ENCODE results near the gene CLSTN2. TPM values are rescaled to one million over a fixed set of nuclear protein-coding genes. Genes with fewer than 3 reads are reported as not detected.

CLSTN2 gene
- total and polyA plus RNA-seq, 10 donors = 0.02 to 0.22 (median 0.13) TPM; not detected in 1

DNA sequence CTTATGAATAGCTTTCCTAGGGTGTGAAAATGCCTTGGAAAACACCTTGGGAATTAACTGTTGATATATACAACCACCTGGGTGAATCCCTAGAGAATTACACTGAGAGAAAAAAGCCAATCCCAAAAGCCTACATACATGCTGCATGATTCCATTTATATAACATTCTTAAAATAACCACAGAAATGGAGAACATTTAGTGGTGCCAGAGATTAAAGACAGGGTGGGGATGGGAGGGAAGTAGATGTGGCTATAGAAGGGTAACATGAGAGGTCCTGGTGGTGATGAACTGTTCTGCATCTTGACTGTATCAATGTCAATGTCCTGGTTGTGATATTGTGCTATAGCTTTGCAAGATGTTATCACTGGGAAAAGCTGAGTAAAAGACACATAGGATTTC is 291.0 kb downstream of the CLSTN2 start:
- no peak overlapping the region for H3K27ac ChIP-seq
- H3K4me1 ChIP-seq = no peaks in the 10 kb centered on the region

DNA sequence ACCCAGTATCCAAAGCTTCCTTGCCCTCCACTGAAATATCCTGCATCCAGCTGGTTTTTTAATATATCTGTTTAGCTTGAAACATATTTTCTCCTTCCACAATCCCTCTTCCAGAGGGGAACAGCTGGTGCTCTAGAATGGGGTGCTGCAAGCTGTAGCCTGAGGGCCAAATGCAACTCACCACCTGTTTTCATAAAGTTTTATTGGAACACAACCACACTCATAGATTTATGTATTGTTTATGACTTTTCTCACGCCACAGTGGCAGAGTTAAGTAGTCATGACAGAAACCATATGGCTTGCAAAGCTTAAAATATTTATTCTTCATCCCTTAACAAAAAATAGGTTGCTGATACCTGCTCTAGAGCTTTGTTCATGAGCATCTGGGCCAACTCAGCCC is 298.7 kb downstream of the CLSTN2 start:
- no peaks in the 10 kb centered on the region for H3K27me3 ChIP-seq (replicated peaks in 1 of 7)
- H3K9me3 ChIP-seq = peaks cover 0 to 6% (median 0%) of the 10 kb centered on the region in 8 donors
- intact Hi-C loops (cut with DNase I; ENCODE audit: low total_unique reads) = no loop called here
- DNase-seq = no peak
- no peaks in the 10 kb centered on the region for H3K4me1 ChIP-seq
- no peaks in the 10 kb centered on the region for H3K36me3 ChIP-seq
- TF ChIP-seq, protein P1, sequence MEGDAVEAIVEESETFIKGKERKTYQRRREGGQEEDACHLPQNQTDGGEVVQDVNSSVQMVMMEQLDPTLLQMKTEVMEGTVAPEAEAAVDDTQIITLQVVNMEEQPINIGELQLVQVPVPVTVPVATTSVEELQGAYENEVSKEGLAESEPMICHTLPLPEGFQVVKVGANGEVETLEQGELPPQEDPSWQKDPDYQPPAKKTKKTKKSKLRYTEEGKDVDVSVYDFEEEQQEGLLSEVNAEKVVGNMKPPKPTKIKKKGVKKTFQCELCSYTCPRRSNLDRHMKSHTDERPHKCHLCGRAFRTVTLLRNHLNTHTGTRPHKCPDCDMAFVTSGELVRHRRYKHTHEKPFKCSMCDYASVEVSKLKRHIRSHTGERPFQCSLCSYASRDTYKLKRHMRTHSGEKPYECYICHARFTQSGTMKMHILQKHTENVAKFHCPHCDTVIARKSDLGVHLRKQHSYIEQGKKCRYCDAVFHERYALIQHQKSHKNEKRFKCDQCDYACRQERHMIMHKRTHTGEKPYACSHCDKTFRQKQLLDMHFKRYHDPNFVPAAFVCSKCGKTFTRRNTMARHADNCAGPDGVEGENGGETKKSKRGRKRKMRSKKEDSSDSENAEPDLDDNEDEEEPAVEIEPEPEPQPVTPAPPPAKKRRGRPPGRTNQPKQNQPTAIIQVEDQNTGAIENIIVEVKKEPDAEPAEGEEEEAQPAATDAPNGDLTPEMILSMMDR (IDR thresholded peaks at IDR 0.05 in 8 of 11, conservative IDR thresholded peaks at IDR 0.05 in 3 of 11) = no peak
- TF ChIP-seq POLR2A (IDR thresholded peaks at IDR 0.05) (no peak), POLR2AphosphoS5 (IDR thresholded peaks at IDR 0.05) (no peak)
- 63 to 77% (median 71%) methylated on average over 1 of the region's 1 CpG for WGBS, 5 donors
- no peak overlapping the region for H3K4me3 ChIP-seq
- H3K27ac ChIP-seq = no peak overlapping the region

More for the DNA sequence above, 291.0 kb downstream of the CLSTN2 start:
- no peaks in the 10 kb centered on the region for H3K27me3 ChIP-seq (replicated peaks in 1 of 7)
- intact Hi-C loops (cut with DNase I; ENCODE audit: low total_unique reads) = no loop called here
- DNase-seq = no peak
- no peak overlapping the region for H3K4me3 ChIP-seq
- peaks cover 0 to 25% (median 3%) of the 10 kb centered on the region in 8 donors for H3K9me3 ChIP-seq
- TF ChIP-seq POLR2AphosphoS5 (IDR thresholded peaks at IDR 0.05) (no peak), POLR2A (IDR thresholded peaks at IDR 0.05) (no peak)
- TF ChIP-seq, protein P1 (IDR thresholded peaks at IDR 0.05 in 8 of 11, conservative IDR thresholded peaks at IDR 0.05 in 3 of 11) = no peak
- no peaks in the 10 kb centered on the region for H3K36me3 ChIP-seq

DNA sequence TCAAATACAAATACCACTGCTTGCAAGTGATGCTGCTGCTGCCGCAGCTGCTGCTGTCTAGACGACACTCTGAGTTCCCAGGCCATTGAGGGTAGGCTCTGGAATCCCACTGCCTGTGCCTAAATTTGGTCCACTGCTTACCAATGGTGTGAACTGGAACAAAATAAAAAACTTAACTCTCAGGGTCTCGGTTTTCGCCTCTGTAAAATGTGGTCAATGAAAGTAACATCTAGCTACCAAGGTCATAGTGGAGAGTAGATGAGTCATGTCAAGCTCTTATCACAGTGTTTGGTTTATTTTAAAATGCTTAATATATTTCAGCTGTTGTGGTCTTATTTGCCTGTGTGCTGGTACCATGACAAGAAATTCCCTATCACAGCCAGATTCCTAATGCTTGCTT is 299.3 kb downstream of the CLSTN2 start:
- H3K27me3 ChIP-seq (replicated peaks in 1 of 7) = no peaks in the 10 kb centered on the region
- no peak for DNase-seq
- intact Hi-C loops (cut with DNase I; ENCODE audit: low total_unique reads) = no loop called here
- no peaks in the 10 kb centered on the region for H3K4me1 ChIP-seq
- TF ChIP-seq POLR2A (IDR thresholded peaks at IDR 0.05) = no peak
- TF ChIP-seq POLR2AphosphoS5 (IDR thresholded peaks at IDR 0.05) = no peak
- TF ChIP-seq, protein P1 (IDR thresholded peaks at IDR 0.05 in 8 of 11, conservative IDR thresholded peaks at IDR 0.05 in 3 of 11) = no peak
- 80 to 96% (median 88%) methylated on average over 4 of the region's 4 CpGs for WGBS, 5 donors
- H3K27ac ChIP-seq = no peak overlapping the region
- H3K9me3 ChIP-seq = peaks cover 0 to under 1% (median 0%) of the 10 kb centered on the region in 8 donors
- H3K4me3 ChIP-seq = no peak overlapping the region
- H3K36me3 ChIP-seq = no peaks in the 10 kb centered on the region

DNA sequence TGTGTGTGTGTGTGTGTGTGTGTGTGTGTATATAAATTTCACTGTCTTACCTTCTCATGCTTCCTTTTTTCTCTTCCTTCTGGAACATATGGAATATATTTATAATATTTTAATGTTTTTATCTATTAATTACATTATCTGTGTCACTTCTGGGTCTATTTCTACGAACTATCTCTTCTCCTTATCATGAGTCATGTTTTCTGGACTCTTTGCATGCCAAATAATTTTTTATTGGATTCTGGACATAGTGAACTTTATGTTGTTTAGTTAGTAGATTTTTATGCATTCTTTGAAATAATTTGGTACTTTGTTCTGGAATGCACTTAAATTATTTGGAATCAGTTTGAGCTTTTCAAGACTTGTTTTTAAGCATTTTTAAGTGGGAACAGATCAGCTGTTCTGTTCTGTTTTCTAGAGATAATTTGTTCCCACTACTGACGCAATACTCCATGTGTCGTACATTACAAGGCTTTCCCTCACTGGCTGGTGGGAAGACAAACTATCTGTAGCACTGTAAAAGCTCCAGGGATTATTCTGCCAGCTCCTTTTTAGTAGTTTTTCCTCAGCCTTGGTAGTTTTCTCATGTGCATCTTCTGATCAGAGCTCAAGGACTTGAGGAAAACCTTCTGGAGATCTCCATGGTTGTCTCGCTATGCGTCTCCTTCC is 302.0 kb downstream of the CLSTN2 start:
- no peaks in the 10 kb centered on the region for H3K9me3 ChIP-seq
- H3K4me1 ChIP-seq = no peaks in the 10 kb centered on the region
- TF ChIP-seq POLR2AphosphoS5 (IDR thresholded peaks at IDR 0.05) = no peak
- TF ChIP-seq POLR2A (IDR thresholded peaks at IDR 0.05) = no peak
- TF ChIP-seq, protein P1 (IDR thresholded peaks at IDR 0.05 in 8 of 11, conservative IDR thresholded peaks at IDR 0.05 in 3 of 11) = no peak
- H3K27ac ChIP-seq = no peak overlapping the region
- no peak overlapping the region for H3K4me3 ChIP-seq
- DNase-seq = no peak
- no peaks in the 10 kb centered on the region for H3K27me3 ChIP-seq (replicated peaks in 1 of 7)
- intact Hi-C loops (cut with DNase I; ENCODE audit: low total_unique reads) = no loop called here
- H3K36me3 ChIP-seq = no peaks in the 10 kb centered on the region
- WGBS, 5 donors = 76 to 85% (median 83%) methylated on average over 5 of the region's 5 CpGs
